Testis (tissue), 2 donors: Measurements from ENCODE around the gene VKORC1.

Source experiments
- CTCF ChIP-seq, 3 experiments: fragments of 450-650 bp in 2 of 3; fragments of 200-600 bp in 1 of 3; sonication (generic) in 1 of 3; IDR thresholded peaks; one replicate each; pipeline ENCODE4 v1.5.1; 2016 to 2019; ENCODE audit warnings: antibody characterized with exemption in 3 of 3, mild to moderate bottlenecking in 2 of 3, moderate library complexity in 1 of 3
- POLR2A ChIP-seq: fragments of 450-650 bp; IDR thresholded peaks from one replicate; pipeline ENCODE4 v1.6.1; 2017; ENCODE audit warnings: antibody characterized with exemption, mild to moderate bottlenecking, moderate library complexity

GRCh38 chr16:31081428-31082351 lies 12.9 kb downstream of the VKORC1 start:
- no peak for TF ChIP-seq CTCF (IDR thresholded peaks at IDR 0.05)
- TF ChIP-seq POLR2A = no peak
